Cardiac fibroblast (primary cell): ENCODE data around the gene GOLGA1.

Experiments used
- DNase-seq, 2 donors: peaks; one replicate each; pipeline versions ENCODE4 v3.0.0 to v3.0.0-alpha.2; 2010; ENCODE audit warnings: low read depth in 2 of 2
- H3K4me3 ChIP-seq, 2 donors: replicated peaks in 1 of 2; 1 replicate in 1 of 2; 2 replicates in 1 of 2; pipeline ENCODE4 v1.5.1; 2011; ENCODE audit warnings: low read depth in 2 of 2, low read length in 2 of 2, mild to moderate bottlenecking in 2 of 2, moderate library complexity in 1 of 2
- TF ChIP-seq, protein P1 (sequence below): IDR thresholded peaks from one replicate; pipeline ENCODE4 v1.5.1; 2011; ENCODE audit warnings: low read depth, mild to moderate bottlenecking, low read length, inconsistent platforms

The GOLGA1 gene

DNA sequence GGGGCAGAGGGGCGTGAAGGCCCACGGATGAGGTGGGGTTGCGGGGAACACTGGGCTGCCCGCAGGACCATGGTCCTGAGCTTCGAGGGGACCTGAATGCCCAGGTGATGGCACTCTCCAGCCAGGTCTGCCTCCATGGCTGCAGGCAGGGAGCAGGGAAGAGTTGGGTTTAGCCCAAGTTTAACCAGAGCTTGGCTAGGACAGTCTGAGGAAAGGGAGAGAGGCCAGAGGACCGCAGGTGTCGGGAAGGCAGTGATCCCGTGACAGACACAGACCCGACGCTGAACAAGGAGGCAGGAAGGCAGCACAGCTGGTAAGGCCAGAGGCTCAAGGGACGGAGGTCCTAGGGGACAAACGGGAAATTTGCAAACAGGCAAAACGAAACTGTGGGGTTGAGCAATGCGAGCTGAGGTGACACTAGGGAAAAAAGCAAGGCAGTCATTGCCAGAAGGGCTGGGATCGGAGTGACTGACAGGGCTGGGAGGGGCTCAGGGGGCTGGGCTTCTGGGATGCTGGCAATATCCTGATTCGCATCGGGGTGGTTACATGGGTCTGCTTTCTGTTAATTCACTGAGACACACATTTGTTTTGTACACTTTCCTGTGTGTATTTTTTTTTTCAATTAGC, 53.9 kb downstream of the GOLGA1 start:
- H3K4me3 ChIP-seq: no peak overlapping the region
- TF ChIP-seq, protein P1, sequence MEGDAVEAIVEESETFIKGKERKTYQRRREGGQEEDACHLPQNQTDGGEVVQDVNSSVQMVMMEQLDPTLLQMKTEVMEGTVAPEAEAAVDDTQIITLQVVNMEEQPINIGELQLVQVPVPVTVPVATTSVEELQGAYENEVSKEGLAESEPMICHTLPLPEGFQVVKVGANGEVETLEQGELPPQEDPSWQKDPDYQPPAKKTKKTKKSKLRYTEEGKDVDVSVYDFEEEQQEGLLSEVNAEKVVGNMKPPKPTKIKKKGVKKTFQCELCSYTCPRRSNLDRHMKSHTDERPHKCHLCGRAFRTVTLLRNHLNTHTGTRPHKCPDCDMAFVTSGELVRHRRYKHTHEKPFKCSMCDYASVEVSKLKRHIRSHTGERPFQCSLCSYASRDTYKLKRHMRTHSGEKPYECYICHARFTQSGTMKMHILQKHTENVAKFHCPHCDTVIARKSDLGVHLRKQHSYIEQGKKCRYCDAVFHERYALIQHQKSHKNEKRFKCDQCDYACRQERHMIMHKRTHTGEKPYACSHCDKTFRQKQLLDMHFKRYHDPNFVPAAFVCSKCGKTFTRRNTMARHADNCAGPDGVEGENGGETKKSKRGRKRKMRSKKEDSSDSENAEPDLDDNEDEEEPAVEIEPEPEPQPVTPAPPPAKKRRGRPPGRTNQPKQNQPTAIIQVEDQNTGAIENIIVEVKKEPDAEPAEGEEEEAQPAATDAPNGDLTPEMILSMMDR: no peak
- no peak for DNase-seq

DNA sequence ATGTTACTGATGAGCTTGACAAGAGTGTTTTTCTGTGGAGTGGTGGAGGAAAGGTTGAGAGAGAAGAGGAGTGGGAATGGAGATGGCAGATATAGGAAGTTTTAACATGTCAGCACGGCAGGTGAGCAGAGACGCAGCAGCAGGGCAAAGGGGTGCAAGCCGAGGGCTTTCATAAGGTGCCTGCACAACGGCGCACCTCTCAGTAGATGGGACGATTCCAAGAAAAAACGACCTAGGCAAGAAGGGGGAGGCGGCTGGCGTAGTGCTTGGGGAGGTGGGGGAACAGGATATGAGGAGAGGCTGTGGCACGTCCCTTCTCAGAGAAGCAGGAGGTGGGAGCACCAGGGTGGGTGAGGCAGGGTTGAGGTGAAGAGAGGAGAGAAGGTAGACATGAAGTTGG, 54.4 kb downstream of the GOLGA1 start:
- H3K4me3 ChIP-seq: no peak overlapping the region
- TF ChIP-seq, protein P1: no peak
- DNase-seq: no peak

DNA sequence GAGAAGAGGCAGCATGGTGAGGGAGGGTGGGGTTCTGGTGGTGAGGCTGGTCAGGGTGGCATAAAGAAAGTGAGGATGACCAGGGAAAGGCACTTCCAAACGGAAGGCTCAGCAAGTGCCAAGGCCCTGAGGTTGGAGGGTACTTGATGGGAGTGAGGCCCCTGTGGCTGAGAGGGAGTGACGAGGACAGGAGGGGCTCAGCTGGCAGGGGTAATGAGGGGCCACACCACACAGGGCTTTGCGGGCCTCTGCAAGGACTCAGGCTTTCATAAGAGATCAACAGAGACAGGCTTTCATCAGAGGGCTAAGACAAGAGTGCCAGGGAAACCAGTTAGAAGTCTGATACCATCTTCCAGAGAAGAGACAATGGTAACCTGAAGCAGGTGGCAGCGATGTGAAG, 55.3 kb downstream of the GOLGA1 start:
- TF ChIP-seq, protein P1: no peak
- no peak overlapping the region for H3K4me3 ChIP-seq
- DNase-seq: no peak

DNA sequence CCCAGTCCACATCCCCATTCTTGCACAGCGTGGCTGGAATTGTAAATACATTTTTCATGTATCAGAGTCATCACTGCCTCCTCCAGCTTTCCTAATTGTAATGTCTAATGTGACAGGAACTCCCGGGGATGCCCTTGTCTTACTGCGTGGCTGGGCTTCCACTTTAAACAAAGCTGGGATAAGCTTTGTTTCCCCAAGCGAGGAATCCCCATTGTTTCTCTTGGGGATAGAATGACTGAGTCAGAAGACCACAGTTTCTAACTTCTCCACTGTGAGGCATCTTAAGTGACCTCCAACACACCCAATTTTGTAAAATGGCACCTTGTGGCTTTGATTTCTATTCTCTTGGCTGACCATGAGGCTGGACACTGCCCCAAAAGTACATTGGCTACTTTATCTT, 56.5 kb downstream of the GOLGA1 start:
- TF ChIP-seq, protein P1: no peak
- peak in 1 of 2 donors; percentile 80 for DNase-seq
- no peak overlapping the region for H3K4me3 ChIP-seq

DNA sequence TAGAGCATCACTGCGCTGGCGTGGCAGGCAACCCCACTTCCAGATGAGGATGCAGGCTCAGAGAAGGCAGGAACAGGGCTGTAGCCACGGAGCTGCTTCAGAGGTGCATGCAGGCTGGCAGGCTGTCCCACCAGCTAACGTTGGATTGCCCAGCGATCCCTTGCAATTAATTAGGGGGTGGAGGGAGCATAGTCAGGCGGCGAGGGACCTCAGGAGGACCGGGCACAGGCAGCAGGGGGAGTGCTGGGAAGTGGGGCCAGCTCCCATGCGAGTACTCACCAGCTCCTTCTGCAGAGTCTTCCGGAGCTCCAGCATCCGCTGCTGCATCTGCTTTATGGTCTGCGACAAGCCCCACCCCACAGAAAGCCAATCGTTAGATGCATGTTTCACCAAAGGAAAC, 58.7 kb downstream of the GOLGA1 start:
- no peak overlapping the region for H3K4me3 ChIP-seq
- TF ChIP-seq, protein P1: no peak
- DNase-seq: no peak

DNA sequence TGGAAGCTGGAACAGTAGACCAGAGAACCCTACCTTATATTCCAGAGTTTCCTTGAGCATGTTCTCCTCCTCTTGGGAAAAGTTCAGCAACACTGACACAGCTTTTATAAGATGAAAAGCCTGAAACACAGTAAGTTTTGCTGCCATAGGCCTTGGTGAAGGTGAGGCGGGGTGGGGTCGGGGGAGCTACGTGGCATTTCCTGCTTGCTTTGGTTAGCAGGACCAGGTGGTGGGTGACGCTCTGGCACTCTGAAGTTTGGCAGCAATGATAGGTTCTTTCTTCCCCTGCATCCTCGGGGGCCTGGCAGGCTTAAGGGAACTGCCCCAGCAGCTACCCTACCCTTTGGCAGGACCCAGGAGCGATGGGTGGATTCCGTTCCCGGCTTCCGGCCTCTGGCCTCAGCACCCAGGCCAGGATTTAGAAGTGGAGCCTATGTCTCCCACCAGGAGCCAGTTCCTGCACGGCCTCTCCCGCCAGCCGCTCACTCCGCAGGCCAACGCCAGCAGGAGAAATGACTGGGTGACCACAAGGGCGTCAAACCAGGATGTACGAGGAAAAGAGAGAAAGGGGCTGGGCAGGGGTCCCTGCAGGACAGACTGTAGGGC, 59.6 kb downstream of the GOLGA1 start:
- TF ChIP-seq, protein P1: no peak
- no peak overlapping the region for H3K4me3 ChIP-seq

More for the DNA sequence above, 59.6 kb downstream of the GOLGA1 start:
- DNase-seq: no peak
